IPS-18c (cell line): ENCODE measurements around the gene CD40.

ENCODE experiments used
- H3K4me3 ChIP-seq: 2 replicates; pipeline ENCODE4 v1.7.0; 2013; ENCODE audit warnings: low read depth, mild to moderate bottlenecking, low read length, moderate library complexity; ENCODE audit not compliant: insufficient read depth
- H3K9me3 ChIP-seq: one replicate; pipeline ENCODE4 v1.6.1; 2013; ENCODE audit warnings: mild to moderate bottlenecking, low read length, moderate library complexity; ENCODE audit not compliant: control insufficient read depth, insufficient read depth

The CD40 gene

DNA sequence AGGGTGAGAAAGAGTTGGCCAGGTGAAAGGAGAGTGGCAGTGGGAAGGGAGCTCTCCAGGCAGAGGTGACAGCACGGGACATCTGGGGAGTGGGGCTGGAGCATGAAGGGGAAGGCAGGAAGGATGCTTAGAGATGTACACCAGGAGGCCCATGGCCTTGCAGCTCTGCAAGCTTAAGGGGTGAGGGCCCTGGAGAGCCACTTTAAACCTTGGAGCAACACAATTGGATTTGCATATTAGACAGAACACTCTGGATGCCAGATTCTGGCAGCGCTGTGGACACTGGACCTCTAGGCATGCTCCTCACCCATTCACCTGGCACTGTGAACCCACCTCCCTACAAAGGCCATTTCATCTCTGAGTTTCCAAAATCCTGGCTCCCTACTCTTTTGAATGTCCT lies 3.7 kb upstream of the CD40 start:
- Histone ChIP-seq H3K4me3 (no peak overlapping the region), H3K9me3 (no peaks in the 10 kb centered on the region)

DNA sequence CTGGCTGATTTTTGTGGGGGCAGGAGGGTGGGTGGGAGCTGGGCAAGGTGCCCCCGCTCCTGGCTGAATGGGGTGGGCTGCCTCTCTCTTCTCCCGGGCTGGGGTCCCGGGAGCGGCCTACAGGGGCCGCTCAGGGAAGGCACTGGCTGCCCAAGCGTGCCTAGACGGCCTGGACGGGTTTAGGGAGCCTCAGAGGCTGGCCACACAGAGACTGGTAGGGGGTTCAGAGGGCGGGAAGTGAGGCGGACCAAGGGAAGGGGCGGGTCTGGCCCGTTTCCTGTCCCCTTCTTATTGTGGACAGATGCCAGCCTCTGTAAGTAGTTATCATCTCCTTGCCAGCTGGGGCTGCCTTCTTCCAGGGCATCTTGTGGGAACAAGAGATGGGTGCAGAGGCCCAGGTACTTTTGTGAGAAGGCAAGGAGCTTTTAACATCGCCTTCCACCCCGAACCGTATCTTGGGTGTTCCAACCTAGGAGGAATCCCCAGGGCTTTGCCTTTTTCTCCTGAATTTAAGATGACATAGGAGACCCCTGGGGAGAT lies 437 bp downstream of the CD40 start:
- Histone ChIP-seq H3K4me3 (peak overlapping the region; percentile 36; the same call in 1 of the 2 replicates), H3K9me3 (no peaks in the 10 kb centered on the region)

DNA sequence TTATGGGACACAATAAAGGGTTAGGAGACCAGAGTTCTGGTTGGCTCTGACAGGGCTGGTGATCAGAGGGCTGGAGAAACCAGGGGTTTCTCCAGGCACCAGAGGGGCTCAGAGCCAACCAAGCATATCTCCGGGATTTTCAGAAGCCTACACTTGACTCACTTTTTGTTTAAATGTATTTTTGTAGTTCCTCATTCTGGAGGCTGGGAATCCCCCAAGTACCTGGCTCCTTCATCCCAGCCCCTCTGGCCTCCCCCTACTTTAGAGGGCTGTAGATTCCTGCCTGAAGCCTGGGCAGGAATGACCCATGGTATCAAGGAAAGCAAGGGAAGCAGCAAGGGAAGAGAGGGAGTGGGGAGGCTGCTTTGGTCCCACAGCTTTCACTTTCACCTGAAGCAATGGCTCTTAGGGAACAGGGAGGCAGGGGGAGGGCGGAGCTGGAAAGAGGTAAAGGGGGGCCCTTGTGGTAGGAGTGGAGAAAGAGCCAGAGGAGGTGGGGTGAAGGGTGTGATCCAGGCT lies 973 bp downstream of the CD40 start:
- H3K4me3 ChIP-seq: no peak overlapping the region
- H3K9me3 ChIP-seq: no peaks in the 10 kb centered on the region

DNA sequence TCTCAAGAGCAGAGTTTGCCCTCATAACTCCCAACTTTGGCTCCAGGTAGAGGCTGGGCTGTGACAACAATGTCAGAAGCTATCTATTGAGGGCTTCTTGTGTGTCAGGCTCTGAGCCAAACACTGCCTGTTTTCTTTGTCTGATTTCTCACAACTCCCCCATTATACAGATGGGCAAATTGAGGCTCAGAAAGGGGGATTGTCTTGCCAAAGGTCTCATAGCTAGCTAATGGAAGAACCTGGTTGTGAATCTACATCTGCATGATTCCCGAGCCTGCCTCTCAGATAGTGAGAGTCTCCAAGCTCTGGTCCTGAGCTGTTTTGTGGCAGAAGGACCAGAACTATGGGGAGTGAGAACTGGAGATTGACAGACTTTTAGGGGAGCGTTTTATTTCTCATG lies 1.4 kb downstream of the CD40 start:
- H3K4me3 ChIP-seq: no peak overlapping the region

DNA sequence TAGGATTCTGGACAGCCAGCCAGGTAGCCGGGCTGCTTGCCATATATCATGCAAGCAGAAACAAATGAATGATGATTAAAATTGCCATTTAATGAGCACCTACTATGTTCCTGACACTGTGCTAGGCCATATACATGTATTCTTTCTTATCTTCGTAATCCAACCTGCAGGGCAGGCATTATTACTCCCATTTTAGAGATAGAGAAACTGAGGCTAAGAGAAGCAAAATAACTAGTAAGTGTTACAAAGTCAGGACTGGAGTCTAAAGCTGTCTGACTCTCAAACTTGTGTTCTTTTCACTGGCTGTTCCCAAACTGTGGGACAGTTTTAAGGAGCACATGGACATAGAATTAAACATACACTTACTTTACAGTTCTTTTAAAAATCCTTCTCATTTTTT lies 2.0 kb downstream of the CD40 start:
- Histone ChIP-seq H3K4me3 (no peak overlapping the region), H3K9me3 (no peaks in the 10 kb centered on the region)

More for the DNA sequence above, 1.4 kb downstream of the CD40 start:
- H3K9me3 ChIP-seq: no peaks in the 10 kb centered on the region

DNA sequence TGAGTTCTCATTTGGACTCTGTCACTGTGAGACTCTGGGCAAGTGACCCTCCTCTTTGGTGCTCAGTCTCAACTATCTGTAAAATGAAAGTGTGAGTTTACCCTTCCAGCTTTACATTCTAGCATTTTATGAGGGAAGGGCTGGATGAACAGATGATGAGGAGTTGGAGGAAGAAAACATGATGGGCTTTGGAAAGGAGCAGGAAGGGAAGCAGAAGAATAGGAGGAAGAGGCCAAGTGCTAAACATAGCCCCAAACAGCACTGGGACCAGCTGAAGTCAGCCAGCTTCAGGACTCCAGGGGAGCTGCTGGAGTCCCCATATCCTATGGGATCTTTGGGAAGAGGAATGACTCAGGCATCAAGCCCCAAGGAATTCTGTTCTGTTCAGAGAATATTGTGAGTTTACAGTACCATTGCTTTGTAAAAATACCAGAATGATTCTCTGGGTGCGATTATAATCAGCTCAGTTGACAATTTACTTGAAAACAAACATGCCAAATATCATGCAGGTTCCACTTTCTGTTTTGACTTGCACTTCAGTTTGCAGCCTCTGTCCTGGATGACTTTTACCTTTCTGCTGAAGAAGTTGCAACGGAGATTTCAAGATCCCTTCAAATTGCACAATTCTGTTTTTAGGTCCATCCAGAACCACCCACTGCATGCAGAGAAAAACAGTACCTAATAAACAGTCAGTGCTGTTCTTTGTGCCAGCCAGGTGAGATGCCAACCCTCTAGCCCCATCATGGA lies 3.2 kb downstream of the CD40 start:
- no peaks in the 10 kb centered on the region for H3K9me3 ChIP-seq
- no peak overlapping the region for H3K4me3 ChIP-seq

DNA sequence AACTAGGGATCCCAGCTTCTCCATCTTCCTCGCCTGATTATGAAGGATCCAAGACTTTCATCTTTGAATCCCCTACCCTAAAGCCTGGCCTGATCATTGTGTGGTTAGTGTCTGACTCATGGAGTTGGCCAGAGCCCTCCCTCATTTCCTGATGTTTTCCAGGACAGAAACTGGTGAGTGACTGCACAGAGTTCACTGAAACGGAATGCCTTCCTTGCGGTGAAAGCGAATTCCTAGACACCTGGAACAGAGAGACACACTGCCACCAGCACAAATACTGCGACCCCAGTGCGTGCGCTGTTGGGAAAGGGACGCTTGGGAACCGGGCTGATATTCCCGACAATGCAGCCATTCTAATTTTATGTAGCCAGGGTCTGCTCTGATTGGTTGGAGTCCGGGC lies 4.0 kb downstream of the CD40 start:
- Histone ChIP-seq H3K9me3 (no peaks in the 10 kb centered on the region), H3K4me3 (no peak overlapping the region)

DNA sequence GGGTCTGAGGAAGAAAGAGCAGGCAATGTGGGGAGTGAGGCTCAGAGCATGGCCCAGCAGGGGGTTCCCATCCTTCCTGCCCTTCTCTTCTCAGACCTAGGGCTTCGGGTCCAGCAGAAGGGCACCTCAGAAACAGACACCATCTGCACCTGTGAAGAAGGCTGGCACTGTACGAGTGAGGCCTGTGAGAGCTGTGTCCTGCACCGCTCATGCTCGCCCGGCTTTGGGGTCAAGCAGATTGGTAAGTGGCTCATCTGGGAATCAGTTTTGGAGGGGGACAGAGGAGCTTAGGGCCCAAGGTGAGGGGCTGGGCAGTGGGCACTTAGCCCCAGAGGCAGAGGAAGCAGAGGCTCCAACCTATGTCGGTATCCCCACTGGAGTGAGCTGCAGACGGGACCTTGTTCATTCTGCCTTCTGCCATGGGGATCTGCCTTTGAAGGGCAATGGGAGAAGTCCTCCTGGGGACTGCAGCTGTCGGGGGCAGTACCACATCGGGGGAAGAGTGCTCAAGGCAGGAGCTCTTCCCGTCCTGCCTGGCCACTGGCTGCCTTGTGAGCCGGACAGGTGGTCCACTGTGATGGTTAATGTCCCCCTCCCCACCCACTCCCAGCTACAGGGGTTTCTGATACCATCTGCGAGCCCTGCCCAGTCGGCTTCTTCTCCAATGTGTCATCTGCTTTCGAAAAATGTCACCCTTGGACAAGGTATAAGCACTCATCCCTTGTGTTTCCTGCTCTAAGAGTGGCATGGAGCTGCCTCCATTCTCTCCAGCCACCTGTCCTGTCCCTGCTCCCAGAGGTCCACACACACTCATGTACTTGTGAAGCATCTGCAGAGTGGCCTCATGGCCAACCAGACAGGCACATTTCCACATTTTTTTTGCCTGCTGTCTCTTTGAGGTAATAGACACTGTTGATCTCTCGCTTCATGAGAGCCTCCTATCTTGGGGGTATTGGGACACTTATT lies 4.7 kb downstream of the CD40 start:
- Histone ChIP-seq H3K9me3 (no peaks in the 10 kb centered on the region), H3K4me3 (no peak overlapping the region)

DNA sequence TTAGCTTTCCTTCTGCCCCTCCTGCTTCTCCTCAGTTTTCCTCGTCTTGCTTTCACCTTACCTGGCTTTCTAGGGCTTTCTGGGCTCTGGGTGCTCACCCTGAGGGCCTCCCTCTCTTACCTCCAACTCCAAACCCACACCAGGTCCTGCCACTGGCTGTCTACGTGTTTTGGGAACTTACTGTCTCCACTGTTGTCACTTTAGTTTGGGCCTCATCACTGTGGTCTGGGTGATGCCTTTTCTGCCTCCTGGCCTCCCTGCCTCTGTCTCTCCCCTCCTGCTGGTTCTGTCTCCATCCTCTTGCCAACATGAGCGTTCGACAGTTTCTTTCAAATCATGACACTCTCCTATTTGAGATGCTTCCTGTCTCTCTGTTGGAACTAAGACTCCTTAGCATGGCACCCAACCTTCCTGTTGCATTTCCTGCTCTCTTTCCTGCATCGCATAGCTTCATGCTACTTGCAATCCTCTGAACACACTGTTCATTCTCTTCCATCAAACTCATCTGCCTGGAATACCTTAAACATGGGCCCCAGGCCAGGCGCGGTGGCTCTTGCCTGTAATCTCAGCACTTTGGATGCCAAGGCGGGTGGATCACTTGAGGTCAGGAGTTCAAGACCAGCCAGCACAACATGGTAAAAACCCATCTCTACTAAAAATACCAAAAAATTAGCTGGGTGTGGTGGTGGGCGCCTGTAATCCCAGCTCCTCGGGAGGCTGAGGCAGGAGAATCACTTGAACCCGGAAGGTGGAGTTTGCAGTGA lies 5.5 kb downstream of the CD40 start:
- Histone ChIP-seq H3K9me3 (no peaks in the 10 kb centered on the region), H3K4me3 (no peak overlapping the region)

DNA sequence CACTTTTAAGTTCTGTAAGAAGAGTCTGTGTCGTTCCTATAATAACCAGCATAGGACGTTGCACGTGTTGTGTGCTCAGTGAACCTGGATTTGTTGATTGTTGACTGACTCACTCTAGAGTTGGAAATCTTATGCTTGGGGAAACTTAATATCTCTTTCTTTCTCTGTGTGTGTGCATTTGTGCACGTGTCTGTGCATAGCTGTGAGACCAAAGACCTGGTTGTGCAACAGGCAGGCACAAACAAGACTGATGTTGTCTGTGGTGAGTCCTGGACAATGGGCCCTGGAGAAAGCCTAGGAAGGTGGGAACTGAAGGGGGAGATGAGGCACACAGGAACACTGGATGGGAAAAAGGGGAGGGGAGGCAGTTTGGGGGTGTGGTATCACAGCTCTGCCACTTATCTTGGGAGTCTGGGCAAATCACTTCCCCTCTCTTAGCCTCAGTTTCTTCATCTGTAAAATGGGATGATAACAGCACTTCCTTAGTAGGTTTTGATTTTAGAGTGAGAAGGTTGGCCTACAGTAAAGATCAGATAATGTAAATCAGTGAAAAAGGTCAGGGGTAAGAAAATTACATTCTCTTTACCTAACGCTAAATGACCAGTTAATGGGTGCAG lies 8.4 kb downstream of the CD40 start:
- Histone ChIP-seq H3K4me3 (no peak overlapping the region), H3K9me3 (no peaks in the 10 kb centered on the region)

DNA sequence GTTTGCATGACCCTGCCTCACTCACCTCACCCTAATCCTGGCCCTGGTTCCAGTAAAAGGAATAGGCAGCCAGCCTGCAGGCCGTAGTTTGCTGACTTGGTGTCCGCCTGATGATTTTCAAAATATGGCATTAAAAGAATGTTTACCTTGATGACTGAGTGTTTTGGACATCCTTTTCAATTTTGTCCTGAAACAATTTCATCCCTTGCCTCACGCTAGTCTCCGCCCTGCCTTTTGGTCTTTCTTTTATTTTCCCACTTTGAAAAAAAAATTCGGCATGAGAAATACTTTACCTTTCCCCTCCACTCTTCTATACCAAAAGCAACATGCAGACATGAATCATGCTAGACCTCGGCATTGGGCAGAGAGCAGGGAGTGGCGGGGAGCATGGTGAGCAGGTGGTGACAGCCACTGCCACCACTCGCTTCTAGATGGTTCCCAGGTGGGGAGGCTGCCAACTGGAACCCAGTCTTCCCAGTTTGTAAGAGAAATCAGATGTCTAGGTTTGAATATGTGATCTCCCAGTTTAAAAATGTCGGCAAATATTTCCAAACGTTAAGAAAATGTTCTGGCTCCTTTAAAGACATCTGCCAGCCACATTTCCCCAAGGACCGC lies 9.4 kb downstream of the CD40 start:
- Histone ChIP-seq H3K9me3 (no peaks in the 10 kb centered on the region), H3K4me3 (no peak overlapping the region)

DNA sequence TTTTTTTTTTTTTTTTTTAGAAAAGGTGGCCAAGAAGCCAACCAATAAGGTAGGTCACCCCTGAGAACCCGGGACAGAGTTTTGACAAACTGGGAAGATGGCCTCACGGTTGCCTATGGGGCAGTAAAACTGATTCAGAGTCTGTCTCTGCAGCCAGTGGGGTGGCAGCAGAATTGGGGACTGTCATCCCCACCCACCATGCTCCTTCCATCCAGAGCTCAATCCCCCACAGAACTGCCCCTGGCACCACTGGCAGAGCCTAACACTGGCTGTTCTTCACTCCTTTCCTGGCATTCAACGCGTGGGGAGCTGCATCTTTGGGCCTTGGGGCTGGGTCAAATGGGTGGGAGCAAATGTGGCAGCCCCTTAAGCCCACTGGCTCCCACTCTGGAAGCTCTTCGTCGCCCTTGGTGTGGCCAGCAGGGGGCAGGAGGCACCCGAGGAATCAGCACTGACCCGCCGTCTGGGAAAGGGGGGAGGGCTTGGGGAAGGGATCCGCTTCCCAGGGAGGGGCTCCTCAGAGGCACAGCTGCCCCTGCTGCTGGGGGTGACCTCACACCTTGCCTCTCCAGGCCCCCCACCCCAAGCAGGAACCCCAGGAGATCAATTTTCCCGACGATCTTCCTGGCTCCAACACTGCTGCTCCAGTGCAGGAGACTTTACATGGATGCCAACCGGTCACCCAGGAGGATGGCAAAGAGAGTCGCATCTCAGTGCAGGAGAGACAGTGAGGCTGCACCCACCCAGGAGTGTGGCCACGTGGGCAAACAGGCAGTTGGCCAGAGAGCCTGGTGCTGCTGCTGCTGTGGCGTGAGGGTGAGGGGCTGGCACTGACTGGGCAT lies 10.4 kb downstream of the CD40 start:
- Histone ChIP-seq H3K4me3 (no peak overlapping the region), H3K9me3 (no peaks in the 10 kb centered on the region)

DNA sequence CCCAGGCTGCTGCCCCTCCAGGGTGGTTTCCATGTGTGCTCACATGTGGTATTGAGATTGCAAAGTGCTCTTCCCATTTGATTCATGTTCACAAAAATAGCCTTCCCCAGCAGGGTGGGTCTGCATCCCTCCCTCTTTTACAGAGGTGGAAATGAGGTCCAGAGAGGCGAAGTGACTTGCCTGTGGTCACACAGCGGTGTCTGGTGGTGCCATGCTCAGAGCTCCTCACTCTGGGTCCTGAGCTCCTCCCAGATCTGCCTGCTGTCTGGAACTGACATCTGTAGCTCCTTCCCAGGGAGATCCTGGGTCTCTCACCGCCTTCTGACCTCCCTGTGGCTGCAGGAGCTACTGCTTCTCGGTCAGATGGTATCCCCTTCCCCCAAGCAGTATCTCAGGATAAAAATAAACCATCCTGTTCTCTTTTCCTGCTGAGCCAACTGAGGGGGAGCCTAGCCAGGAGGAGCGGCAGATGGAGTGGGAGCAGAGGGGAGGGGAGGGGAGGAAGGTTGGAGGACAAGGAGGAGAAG lies 11.9 kb downstream of the CD40 start:
- H3K4me3 ChIP-seq: no peak overlapping the region

DNA sequence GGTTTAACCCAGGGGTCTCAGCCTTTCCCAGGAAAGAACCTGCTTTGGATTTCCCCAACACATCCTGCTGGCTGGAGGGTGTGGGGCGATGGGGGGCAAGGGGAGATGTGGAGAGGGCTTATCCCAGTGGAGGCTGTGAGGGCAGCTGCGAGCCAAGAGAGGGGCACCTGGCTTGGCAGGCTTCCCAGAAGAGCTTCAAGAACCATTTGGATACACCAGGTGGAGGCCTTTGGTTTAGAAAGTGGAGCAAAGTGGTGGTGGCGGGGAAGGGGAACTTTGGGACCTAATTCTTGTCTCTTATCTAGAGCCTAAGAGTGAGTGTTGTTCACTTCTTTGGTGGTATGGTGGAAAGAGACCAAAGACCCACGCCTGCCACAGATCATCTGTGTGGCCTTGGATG lies 12.4 kb downstream of the CD40 start:
- no peak overlapping the region for H3K4me3 ChIP-seq
- no peaks in the 10 kb centered on the region for H3K9me3 ChIP-seq

More for the DNA sequence above, 11.9 kb downstream of the CD40 start:
- no peaks in the 10 kb centered on the region for H3K9me3 ChIP-seq

DNA sequence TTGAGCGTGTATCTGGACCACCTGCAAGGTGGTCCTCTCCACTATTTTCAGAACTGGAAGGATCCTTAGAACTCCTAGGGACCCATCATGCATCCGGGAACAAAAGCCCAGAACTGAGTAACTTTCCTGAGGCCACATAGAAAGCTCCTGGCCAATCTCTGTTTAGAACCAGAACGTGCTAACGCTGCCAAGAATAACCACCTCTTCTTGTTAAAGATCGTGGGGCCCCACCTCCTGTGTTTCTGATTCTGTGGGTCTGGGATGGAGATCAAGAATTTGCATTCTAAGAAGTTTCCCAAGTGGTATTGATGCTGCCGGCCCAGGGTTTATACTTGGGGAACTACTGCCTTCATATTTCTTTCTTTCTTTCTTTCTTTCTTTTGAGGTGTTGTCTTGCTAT lies 13.3 kb downstream of the CD40 start:
- no peak overlapping the region for H3K4me3 ChIP-seq
- no peaks in the 10 kb centered on the region for H3K9me3 ChIP-seq
